HS-27A (cell line): ENCODE results near the gene MS4A6E.
"Not testable (repeated sequence)": the region's sequence is repeated elsewhere in the genome, so short reads cannot be mapped to it uniquely, and the experiment has no call there.

Experiments used
- DNase-seq: peaks from one replicate; pipeline ENCODE4 v3.0.0-alpha.2; 2012; ENCODE audit warnings: low read depth, missing footprints

Gene MS4A6E, protein sequence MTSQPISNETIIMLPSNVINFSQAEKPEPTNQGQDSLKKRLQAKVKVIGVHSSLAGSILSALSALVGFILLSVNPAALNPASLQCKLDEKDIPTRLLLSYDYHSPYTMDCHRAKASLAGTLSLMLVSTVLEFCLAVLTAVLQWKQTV

DNA sequence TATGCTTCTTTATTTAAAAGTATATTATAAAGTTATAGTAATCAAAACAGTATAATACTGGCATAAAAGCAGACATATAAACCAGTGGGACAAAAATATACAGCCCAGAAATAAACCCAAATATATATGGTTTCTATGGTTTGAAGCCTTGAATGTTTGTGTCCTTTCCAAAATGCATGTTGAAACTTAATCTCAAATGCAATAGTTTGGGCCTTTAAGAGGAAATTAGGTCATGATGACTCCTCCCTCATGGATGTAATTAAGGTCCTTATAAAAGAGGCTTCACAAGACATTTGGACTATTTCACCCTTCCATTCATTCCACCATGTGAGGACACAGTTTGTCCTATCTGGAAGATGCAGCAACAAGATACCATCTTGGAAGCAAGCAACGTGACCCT lies at the start of gene MS4A6E:
TSS of gene MS4A6E (plus strand) at position 301 of the 400 bp plus-strand sequence. CDS start 7,641 bp downstream, outside the sequence.
- no peak for DNase-seq

DNA sequence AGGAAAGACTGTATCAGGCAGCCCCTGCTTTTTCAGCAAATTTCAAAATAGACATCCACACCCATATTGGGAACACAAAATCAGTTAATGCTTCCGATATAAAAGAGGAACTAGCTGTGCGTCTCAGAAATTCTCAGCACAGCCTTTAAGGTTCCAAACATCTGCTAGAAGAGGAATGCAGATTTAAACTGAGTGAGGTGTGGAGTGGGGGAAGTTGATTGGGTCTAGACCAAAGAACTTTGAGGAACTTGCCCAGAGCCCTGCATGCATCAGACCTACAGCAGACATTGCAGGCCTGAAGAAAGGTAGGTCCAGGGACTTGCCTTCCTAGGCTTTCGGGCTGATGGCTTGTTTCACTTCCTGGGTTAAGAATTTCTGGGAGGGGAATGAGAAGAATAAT lies 46.6 kb upstream of the MS4A6E start, which contains the start of gene MS4A4A:
TSS of gene MS4A4A (plus strand) at position 255 of the 400 bp plus-strand sequence. CDS start at position 265, 10 bp downstream.
- DNase-seq = no peak

DNA sequence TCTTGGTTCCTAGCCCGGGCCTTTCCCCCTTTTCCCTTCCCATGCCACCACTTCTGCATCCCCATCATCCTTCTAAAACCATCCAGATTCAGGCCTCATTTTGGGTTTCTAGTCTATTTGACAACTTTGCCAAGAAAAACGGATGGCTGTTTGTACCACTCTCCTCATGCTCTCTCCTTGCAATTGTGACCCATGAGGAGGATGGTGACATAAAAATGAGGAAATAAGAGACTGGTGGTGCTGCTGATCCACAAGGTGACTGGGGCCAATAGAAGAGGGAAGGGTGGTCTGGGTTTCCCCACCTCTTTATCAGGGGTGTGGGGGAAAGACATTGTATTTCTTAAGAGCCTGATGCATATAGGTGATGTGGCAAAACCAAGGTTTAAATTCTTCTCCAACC lies 45.6 kb upstream of the MS4A6E start:
- DNase-seq = no peak

DNA sequence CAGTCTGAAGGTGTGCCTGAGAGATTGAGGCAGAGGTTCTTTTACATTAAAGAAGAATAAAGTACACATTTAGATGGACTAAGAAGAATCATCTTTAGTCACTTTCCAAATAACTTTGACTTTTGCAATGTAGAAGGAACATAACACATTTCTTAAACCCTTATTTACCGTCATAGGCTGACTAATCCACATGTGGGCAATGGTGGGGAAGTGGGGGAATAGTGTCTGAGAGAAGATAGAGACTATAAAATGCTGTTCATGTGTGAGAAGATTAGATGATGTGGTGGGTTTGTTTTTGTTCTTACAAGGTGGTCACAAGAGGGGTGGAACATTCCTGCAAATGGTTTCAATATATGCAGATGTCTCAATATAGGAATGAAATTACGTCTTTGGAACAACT lies 44.8 kb upstream of the MS4A6E start:
- DNase-seq = no peak

DNA sequence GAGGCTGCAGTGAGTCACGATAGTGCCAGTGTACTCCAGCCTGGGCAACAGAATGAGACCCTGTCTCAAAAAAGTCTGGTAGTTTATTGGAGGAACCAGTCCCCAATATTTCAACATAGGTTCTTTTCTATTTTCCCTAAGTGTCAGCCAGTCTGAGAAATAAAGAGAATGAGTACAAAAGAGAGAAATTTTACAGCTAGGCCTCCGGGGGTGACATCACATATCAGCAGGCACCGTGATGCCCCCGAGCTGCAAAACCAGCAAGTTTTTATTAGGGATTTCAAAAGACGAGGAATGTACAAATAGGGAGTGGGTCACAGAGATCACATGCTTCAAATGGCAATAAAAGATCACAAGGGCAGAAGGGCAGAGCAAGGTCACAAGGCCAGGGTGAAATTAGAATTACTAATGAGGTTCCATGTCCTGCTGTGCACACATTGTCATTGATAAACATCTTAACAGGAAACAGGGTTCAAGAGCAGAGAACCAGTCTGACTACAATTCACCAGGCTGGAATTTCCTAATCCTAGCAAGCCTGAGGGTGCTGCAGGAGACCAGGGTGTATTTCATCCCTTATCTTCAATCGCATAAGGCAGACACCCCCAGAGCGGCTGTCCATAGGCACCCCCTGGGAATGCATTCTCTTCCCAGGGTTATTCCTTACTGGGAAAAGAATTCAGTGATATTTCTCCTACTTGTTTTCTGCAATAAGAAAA lies 41.5 kb upstream of the MS4A6E start:
- DNase-seq = not testable (repeated sequence)

DNA sequence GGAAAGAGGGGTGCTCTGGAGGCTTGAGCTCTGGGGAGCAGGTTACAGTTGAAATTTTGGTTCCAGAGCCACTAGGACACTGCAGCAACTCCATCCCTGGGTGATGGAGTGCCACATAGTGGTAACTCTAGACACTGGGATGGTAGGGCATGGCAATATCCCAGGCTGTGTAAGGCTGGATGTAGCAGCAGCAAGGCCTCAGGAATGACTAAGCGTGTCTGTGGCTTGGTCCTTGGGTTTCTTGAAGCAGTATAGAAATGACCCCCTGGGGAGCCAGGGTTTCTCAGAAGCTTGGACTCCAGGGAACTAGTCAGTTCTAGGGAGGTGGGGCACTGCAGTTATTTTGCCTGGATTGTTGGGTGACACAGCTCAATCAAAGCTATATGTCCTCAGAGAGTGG lies 38.5 kb upstream of the MS4A6E start:
- no peak for DNase-seq

DNA sequence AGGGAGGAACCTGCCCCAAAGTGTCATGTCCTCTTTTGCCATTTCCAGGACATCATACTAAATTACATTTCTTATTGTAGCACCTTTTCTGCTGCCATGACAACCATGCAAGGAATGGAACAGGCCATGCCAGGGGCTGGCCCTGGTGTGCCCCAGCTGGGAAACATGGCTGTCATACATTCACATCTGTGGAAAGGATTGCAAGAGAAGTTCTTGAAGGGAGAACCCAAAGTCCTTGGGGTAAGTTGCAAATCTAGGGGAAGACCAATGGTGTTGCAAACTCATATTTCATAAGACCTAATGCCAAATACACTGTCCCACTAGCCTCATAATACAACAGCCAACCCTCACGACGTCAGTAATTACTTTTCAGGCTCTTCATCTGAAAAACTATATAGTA lies 34.9 kb upstream of the MS4A6E start:
- DNase-seq = no peak

DNA sequence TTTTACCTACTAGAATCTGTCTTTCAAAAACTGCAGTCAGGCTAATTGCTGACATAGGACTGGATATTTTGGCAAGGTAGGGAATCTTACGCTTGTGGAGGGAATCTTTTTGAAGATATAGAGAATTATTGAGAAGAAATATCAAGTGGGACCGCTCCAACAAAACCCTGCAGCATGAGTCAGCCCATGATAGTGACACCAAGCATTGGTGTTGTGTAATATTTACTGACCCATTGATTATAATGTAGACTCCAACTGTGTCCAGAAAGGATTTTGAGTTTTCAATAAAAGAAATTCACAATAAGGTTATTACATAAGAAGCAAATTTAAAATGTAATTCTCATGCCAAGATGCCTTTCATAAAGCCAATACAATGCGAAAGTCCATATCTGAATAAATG lies 25.9 kb upstream of the MS4A6E start:
- DNase-seq = no peak

DNA sequence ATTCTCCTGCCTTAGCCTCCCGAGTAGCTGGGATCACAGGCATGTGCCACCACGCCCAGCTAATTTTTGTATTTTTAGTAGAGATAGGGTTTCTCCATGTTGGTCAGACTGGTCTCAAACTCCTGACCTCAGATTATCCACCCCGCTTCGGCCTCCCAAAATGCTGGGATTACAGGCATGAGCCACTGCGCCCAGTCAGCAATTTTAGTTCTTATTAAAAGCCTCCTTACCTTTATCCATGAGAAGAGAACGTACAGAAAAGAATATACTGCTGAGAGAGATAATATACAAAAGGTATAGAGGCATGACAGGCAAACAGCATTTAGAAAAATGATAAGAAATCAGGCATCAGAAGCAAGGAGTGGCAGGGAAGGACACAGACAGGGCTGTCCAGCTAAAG lies 25.2 kb upstream of the MS4A6E start:
- not testable (repeated sequence) for DNase-seq

DNA sequence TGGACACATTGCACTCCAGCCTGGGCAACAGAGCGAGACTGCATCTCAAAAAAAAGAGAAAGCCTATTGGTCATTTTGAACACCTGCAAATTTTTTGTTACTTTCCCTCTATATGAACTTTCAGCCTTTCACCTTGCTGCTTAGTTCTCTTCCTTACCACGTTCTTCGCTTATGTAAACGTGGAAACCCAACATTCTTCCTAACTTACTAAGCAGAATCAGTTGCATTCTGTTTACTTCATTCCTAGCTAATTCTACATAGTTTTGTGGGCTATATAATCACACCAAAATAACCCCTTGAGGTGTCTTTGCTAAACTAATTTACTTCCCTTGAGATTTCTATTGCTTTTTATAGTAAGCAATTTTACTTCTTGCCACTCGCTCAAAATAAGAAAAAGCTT lies 23.4 kb upstream of the MS4A6E start:
- DNase-seq = no peak

DNA sequence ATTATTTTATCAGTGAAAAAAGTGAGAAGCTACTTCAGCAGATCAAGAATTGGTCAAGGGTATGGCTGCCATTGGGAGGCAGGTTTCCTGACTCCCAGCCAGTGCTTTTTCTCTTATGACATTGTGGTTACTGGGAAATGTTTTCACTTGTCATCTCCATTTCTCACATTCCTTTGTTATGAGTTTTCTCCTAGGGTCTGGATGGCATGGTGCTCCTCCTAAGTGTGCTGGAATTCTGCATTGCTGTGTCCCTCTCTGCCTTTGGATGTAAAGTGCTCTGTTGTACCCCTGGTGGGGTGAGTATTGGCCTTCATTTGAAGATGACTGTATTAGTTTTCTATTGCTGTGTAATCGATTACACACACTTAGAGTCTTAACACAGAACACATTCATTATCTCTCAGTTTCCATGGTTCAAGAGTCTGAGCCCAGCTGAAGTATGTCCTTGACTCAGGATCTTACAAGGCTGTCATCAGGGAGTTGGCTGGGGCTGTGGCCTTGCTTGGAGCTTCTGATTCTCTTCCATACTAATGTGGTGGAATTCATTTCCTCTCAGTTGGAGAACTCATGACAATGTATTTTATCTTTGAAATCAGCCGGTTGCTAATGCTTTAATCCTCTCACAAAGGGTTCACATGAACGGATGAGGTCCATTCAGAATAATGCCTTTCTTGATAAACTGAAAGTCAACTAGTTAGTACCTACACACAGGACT lies 21.0 kb upstream of the MS4A6E start:
- DNase-seq = peak; percentile 14

DNA sequence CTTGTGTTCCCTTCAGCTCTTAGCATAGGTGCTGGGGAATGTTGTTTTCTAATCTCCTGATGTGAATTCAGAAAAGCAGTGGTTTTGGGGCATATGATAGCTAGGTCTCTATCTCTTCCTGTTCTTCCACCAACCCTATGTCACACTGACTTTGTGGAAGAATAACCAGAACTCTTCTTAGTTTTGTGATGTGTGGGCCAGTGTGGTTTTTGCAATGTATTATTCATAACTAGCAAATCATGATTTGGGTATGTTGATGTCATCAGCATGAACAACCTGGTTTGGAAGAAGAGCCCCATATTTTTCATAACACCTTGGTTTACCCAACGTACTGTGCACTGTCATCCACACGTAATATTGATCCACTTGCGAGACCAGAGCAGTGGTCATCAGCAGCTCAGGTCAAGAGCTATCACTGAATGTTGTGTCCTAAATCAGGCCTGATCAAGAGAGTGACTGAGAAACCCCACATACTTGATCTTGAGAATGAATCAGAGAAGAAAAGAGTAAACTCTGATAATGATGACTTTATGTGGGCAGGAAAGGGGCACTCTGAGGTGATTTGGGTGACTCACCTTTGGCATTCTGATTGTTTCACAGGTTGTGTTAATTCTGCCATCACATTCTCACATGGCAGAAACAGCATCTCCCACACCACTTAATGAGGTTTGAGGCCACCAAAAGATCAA lies 19.4 kb upstream of the MS4A6E start:
- DNase-seq = no peak

DNA sequence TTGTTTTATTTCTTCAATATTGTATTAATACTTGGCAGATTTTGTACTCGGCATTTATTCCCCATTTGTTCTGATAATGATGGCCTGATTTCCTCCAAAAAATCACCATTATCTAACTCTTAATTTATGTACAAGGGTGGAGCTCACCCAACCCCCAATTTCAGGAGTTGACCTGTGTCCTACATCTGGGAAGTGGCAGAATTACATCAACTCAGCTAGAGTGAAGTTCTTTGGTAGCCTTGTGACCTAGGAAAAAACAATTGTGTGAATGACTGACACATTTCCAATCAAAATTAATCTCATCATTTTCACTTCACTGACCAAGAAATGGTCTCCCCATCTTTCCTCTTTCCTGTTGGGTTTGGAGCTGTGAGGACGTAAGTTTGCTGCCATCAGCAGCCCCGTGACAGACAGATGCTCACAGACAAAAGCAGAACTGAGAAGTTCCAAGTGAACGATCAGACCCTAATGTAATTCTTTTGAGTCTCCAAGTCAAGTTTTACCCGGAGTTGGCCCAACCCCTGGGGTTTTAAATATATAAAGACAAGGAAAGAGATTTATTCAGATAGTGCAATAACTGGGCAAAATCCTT lies 16.6 kb upstream of the MS4A6E start:
- DNase-seq = no peak

DNA sequence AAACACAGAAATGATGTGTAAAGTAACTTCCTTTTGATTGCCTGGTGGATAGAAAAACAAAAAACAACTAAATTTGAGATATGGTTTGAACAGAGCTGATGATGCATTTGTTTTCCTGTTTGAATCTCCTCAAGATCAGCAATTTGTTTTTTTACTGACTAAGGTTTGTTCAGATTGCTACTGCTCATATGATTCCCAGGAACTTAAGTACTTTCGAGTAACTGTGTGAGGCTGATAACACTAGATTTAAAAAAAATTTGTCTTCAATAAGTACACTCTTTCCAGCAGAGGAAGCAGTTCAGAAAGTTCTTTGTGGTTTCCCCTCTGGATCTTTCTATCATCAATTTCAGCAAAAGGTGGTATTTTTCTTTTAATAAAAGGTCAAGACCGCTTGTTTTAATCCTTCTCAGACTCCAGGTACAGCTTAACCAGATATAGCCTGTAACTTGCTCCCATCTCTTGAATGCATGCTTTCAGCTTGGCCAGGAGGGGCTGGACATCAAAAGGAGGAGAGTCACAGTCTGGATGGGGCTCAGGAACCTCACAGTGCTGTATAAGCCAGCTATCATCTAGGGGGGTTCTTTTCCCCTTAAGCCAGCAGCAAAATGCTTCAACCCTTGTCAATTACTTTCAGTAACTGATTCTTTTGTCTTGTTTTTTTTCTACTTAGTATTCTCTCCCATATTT lies 12.3 kb upstream of the MS4A6E start:
- no peak for DNase-seq

DNA sequence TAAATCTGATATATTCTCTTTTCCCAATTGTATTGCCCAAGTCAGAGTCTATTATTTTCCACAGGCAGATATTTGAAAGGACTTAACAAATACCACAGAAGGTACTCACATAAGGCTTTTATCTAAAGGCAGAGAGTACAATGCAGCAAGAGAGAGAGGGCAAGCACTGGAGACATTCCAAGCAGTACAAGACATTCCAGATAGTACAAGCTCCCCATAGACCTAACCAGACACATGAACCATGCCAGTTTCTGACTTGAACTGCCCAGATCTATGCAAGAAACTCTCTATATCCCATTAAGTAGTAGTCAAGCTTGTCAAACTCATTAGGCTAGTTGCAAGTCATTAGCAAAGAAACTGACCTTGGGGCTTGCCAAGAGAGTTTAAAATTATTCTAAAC lies 11.2 kb upstream of the MS4A6E start:
- DNase-seq = no peak

DNA sequence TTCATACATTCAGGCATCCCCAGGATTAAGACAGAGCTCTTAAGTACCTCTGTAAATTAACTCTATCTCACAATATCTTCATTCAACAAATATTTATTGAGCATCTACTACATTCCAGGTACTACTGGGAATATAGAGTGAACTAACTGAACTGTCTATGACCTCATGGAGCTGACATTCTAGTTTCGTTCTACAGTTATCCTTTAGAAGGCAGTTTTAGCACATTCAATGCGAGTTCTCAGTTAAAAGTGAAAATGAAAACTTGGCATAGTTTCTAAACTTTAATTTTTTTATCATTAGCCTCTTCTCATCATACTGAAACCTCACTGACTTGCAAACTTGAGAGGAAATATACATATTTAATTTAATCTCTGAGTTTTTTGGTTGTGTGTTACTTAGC lies 10.7 kb upstream of the MS4A6E start:
- DNase-seq = no peak

DNA sequence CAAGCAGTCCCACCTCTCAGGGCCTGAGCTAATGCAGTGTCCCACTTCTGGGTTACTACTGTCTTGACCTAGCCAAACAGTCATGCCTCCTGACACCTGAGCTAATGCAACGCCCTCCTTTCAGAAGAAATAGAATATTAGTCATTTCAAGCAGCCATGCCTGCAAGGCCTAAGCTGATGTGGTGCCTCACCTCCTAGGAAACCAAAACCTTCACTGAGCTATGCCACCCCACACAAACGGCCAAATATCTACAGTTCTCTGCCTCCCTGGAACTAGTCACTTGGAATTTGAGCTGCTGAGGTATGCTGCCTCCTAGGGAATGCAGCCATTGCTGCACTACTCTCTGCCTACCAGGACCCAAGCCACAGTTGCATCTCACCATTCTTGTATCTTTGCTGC lies 8.3 kb upstream of the MS4A6E start:
- no peak for DNase-seq

DNA sequence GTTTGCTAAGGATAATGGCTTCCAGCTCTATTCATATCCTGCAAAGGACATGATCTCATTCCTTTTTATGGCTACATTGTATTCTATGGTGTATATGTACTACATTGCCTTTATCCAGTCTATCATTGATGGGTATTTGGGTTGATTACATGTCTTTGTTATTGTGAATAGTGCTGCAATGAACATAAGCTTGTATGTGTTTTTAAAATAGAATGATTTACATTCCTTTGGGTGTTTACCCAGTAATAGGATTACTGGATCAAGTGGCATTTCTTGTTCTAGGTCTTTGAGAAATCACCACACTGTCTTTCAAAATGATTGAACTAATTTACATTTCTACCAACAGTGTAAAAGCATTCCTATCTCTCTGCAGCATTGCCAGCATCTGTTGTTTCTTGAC lies 6.0 kb upstream of the MS4A6E start:
- no peak for DNase-seq

DNA sequence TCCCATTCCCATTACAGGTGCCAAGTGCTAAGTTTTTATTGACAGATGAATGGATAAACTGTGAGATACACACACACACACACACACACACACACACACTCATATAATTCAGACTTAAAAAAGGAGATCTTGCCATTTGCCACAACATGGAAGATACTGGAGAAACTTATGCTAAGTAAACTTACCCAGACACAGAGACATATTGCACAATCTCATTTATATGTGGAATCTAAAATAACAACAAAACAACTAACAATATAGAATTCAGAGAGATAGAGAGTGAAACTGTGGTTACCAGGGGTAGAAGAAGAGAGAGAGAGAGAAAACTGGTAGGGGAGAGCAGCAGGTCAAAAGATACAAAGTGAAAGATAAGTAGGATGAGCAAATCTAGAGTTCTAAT lies 1.4 kb downstream of the MS4A6E start:
- no peak for DNase-seq

DNA sequence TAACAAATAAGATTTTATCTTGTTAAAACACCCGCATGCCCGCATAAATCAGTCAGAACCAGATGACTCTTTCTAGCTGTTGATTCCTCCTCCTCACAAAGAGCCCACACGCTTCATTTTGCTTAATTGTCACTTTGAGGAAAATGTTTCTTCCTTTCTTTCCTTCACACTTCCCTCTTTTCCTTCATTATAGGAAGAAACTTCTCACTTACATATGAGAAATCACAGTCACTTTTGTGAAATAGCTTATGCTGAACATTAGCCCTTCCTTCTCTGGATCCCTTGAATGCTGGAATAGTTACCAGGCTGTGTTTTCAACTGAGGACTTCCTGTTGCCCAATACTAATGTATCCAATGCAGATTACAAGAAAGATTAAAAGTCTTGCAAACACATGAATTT lies 5.8 kb downstream of the MS4A6E start:
- DNase-seq = no peak

DNA sequence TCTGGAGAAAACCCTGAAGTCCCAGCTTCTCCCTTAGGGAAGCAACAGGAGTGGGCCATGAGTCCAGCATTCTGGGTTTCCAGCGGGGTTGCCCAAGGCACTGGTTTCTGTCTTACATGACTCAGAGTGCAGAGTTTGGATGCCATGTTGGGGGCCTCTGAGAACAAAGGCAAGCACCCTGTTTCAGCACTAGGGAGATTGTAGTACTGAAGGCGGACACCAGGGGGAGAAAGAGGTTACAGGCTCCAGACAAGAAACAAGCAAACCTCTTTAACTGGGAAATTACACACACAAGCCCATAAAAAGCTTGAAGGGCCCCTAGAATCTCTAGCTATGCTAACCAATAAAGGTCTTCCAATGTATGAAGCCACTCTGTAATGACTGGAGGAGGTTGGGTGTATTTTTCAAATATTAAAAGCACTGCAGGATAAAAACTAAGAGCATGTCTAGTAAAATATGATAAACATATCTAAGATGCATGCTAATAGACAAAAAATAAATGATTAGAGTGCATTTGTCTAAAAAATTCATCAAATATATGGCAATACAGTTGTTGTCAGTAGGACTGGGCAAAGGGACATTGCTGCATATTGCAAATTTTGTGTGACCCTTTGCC lies 7.1 kb downstream of the MS4A6E start:
- peak; percentile 22 for DNase-seq
